ENCODE measurements around the gene TNFSF15.
A peak's percentile ranks its signal among the peaks of the same experiment; 100 is the strongest.

Gene TNFSF15

DNA sequence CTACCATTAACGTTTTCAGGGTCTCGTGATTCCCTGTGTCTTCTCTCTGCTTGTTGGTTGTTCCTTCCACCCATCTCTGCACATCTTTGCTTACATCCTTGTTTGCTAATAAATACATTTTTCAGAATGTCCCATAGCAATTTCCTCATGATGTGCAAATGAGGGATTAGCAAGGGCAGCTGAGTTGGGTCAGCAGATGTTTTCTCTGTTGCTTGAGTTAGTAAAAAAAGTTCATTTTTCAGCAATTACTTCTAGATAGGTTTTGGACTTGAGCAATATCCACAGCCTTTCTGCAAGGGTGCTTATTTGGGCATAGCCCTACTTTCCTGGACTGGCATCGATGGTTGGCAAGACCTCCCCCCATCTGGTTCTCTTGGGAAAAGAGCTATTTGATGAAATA is 4.8 kb upstream of the TNFSF15 start:
- Mint-ChIP-seq H3K4me1 (ENCODE audit: low read depth) (peaks cover 32% of the 10 kb centered on the region), H3K36me3 (peaks cover 7% of the 10 kb centered on the region), H3K27ac (no peak overlapping the region), H3K9me3 (ENCODE audit: low read depth) (no peaks in the 10 kb centered on the region), H3K4me3 (no peak overlapping the region), H3K27me3 (no peaks in the 10 kb centered on the region)

- H3K36me3 Mint-ChIP-seq = peaks cover 2% of the 10 kb centered on the region
- no peaks in the 10 kb centered on the region for H3K27me3 Mint-ChIP-seq
- H3K27ac Mint-ChIP-seq = no peak overlapping the region
- peaks cover 26% of the 10 kb centered on the region for H3K4me1 Mint-ChIP-seq (ENCODE audit: low read depth)
- no peaks in the 10 kb centered on the region for H3K9me3 Mint-ChIP-seq (ENCODE audit: low read depth)
- H3K4me3 Mint-ChIP-seq = peak overlapping the region; percentile 42
These were observed 674 bp upstream of the TNFSF15 start for GRCh38 chr9:114806526-114806900.

GRCh38 chr9:114804505-114804904 is 1.3 kb downstream of the TNFSF15 start:
- Mint-ChIP-seq H3K27ac (no peak overlapping the region), H3K4me1 (ENCODE audit: low read depth) (peaks cover 26% of the 10 kb centered on the region), H3K4me3 (no peak overlapping the region), H3K36me3 (peaks cover 2% of the 10 kb centered on the region), H3K27me3 (no peaks in the 10 kb centered on the region), H3K9me3 (ENCODE audit: low read depth) (no peaks in the 10 kb centered on the region)

GRCh38 chr9:114803479-114804265 is 2.2 kb downstream of the TNFSF15 start:
- no peak overlapping the region for H3K27ac Mint-ChIP-seq
- H3K4me1 Mint-ChIP-seq (ENCODE audit: low read depth) = peaks cover 26% of the 10 kb centered on the region
- peaks cover 2% of the 10 kb centered on the region for H3K36me3 Mint-ChIP-seq
- H3K9me3 Mint-ChIP-seq (ENCODE audit: low read depth) = no peaks in the 10 kb centered on the region
- H3K4me3 Mint-ChIP-seq = no peak overlapping the region
- H3K27me3 Mint-ChIP-seq = no peaks in the 10 kb centered on the region

GRCh38 chr9:114799925-114800324 is 5.9 kb downstream of the TNFSF15 start:
- Mint-ChIP-seq H3K27ac (no peak overlapping the region), H3K36me3 (no peaks in the 10 kb centered on the region), H3K27me3 (no peaks in the 10 kb centered on the region), H3K4me3 (no peak overlapping the region), H3K4me1 (ENCODE audit: low read depth) (no peaks in the 10 kb centered on the region), H3K9me3 (ENCODE audit: low read depth) (no peaks in the 10 kb centered on the region)

DNA sequence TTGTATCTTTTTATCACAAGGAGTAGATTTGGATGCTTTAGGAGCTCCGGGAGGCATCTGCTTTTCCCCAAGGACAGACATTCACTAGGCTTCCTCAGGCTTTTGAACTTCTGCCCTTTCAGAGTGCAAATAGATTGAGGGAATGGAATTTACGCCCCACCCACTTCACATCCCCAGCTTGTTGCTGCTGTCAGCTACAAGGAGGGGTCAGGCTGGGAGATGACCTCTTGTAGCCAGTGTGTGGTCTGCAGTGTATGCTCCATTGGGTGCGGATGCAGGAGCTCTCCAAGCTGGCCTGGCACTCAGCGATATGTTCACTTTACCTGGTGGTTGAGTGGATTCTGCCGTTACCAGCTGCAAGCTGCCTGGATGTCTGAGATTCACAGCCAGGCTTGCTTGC is 6.4 kb downstream of the TNFSF15 start:
- H3K27me3 Mint-ChIP-seq = no peaks in the 10 kb centered on the region
- H3K4me3 Mint-ChIP-seq = no peak overlapping the region
- no peak overlapping the region for H3K27ac Mint-ChIP-seq
- no peaks in the 10 kb centered on the region for H3K9me3 Mint-ChIP-seq (ENCODE audit: low read depth)
- no peaks in the 10 kb centered on the region for H3K4me1 Mint-ChIP-seq (ENCODE audit: low read depth)
- H3K36me3 Mint-ChIP-seq = no peaks in the 10 kb centered on the region

DNA sequence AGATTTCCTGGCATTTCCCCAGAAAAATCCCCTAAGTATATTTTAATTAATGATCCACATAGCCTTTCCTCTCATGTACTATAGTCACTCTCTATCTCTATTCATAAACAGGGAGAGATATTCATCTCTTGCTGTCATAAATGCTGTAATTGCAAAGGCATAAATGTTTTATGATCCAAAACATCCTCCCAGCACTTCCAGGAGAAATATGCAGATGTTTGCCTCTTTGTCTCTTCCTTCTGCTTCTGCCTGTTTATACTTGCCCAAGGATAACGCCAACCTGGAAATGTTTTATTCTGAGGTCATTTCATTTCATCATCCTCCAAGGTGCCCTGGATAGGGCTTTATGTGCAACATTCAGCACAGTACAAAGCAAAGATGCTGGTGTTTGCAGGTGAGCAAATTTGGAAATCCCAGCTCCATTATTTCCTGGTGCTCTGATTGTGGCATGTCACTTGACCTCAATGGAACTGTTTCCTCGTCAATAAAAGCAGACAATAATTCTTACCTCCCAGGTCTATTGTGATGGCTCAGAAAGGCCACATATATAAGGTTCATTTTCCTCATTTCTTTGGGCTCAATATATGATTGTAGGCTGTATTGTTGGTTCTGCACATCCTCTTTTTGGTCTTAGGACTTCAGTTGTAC is 6.9 kb downstream of the TNFSF15 start:
- H3K36me3 Mint-ChIP-seq = no peaks in the 10 kb centered on the region

GRCh38 chr9:114798101-114798500 is 7.7 kb downstream of the TNFSF15 start:
- no peaks in the 10 kb centered on the region for H3K27me3 Mint-ChIP-seq
- no peaks in the 10 kb centered on the region for H3K4me1 Mint-ChIP-seq (ENCODE audit: low read depth)
- no peak overlapping the region for H3K27ac Mint-ChIP-seq
- H3K4me3 Mint-ChIP-seq = no peak overlapping the region
- no peaks in the 10 kb centered on the region for H3K36me3 Mint-ChIP-seq
- no peaks in the 10 kb centered on the region for H3K9me3 Mint-ChIP-seq (ENCODE audit: low read depth)

More for the DNA sequence above, 6.9 kb downstream of the TNFSF15 start:
- Mint-ChIP-seq H3K9me3 (ENCODE audit: low read depth) (no peaks in the 10 kb centered on the region), H3K27me3 (no peaks in the 10 kb centered on the region), H3K4me3 (no peak overlapping the region), H3K4me1 (ENCODE audit: low read depth) (no peaks in the 10 kb centered on the region), H3K27ac (no peak overlapping the region)

- Mint-ChIP-seq H3K27me3 (no peaks in the 10 kb centered on the region), H3K4me1 (ENCODE audit: low read depth) (no peaks in the 10 kb centered on the region), H3K36me3 (no peaks in the 10 kb centered on the region), H3K27ac (no peak overlapping the region), H3K4me3 (no peak overlapping the region), H3K9me3 (ENCODE audit: low read depth) (no peaks in the 10 kb centered on the region)
These were observed 13.4 kb downstream of the TNFSF15 start for GRCh38 chr9:114792396-114792795.

DNA sequence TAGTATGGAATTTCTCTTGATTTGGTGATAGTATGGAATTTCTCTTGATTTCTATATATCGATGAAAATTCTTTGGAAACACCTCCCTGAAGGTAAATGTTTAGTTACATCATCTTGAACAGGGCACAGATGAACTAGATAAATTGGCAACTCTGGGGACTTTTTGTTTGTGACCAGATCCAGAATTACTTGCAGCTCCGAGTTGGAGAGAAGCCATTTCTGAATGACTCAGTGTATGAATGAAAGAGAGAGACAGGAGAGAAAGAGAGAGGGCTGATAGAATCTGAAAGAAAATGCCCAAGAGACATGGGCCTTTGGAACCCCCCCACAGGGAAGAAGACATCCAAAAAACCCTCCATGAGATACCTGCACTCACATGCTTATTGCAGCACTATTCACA is 14.1 kb downstream of the TNFSF15 start:
- no peaks in the 10 kb centered on the region for H3K27me3 Mint-ChIP-seq
- H3K9me3 Mint-ChIP-seq (ENCODE audit: low read depth) = no peaks in the 10 kb centered on the region
- no peaks in the 10 kb centered on the region for H3K4me1 Mint-ChIP-seq (ENCODE audit: low read depth)
- H3K27ac Mint-ChIP-seq = no peak overlapping the region
- H3K36me3 Mint-ChIP-seq = no peaks in the 10 kb centered on the region
- no peak overlapping the region for H3K4me3 Mint-ChIP-seq

GRCh38 chr9:114791312-114791711 is 14.5 kb downstream of the TNFSF15 start:
- H3K4me3 Mint-ChIP-seq = no peak overlapping the region
- H3K9me3 Mint-ChIP-seq (ENCODE audit: low read depth) = no peaks in the 10 kb centered on the region
- no peaks in the 10 kb centered on the region for H3K27me3 Mint-ChIP-seq
- no peaks in the 10 kb centered on the region for H3K4me1 Mint-ChIP-seq (ENCODE audit: low read depth)
- H3K36me3 Mint-ChIP-seq = no peaks in the 10 kb centered on the region
- H3K27ac Mint-ChIP-seq = no peak overlapping the region

DNA sequence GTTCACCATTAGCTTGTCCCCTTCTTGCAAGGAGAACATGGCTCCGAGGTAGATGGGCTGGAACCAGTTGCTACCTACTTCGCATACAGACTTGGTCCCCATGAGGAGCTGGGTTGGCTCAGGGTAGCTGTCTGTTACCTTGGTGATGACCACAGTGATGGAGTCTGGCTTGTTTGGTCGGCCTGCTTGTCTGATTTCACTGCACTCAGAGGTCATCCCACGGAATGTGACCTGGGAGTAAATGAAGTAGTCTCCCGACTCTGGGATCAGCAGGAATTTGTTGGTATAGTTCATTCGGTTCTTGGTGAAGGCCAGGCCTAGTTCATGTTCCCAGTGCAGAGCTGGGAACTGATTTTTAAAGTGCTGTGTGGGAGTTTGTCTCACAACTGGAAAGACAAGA is 15.3 kb downstream of the TNFSF15 start:
- Mint-ChIP-seq H3K4me3 (no peak overlapping the region), H3K36me3 (no peaks in the 10 kb centered on the region), H3K27ac (no peak overlapping the region), H3K27me3 (no peaks in the 10 kb centered on the region), H3K4me1 (ENCODE audit: low read depth) (no peaks in the 10 kb centered on the region), H3K9me3 (ENCODE audit: low read depth) (no peaks in the 10 kb centered on the region)

- H3K27ac Mint-ChIP-seq = no peak overlapping the region
- H3K9me3 Mint-ChIP-seq (ENCODE audit: low read depth) = no peaks in the 10 kb centered on the region
- H3K36me3 Mint-ChIP-seq = peaks cover 4% of the 10 kb centered on the region
- H3K27me3 Mint-ChIP-seq = no peaks in the 10 kb centered on the region
- H3K4me3 Mint-ChIP-seq = no peak overlapping the region
- no peaks in the 10 kb centered on the region for H3K4me1 Mint-ChIP-seq (ENCODE audit: low read depth)
These were observed 16.8 kb downstream of the TNFSF15 start for GRCh38 chr9:114789006-114789405.

- Mint-ChIP-seq H3K9me3 (ENCODE audit: low read depth) (no peaks in the 10 kb centered on the region), H3K27me3 (no peaks in the 10 kb centered on the region), H3K36me3 (peaks cover 4% of the 10 kb centered on the region), H3K27ac (no peak overlapping the region), H3K4me3 (no peak overlapping the region), H3K4me1 (ENCODE audit: low read depth) (no peaks in the 10 kb centered on the region)
These were observed 17.9 kb downstream of the TNFSF15 start for GRCh38 chr9:114787781-114788498.

- H3K27ac Mint-ChIP-seq = no peak overlapping the region
These were observed 18.6 kb downstream of the TNFSF15 start for GRCh38 chr9:114787214-114787613.

More at GRCh38 chr9:114787214-114787613, 18.6 kb downstream of the TNFSF15 start:
- Mint-ChIP-seq H3K36me3 (peaks cover 4% of the 10 kb centered on the region), H3K4me3 (no peak overlapping the region), H3K27me3 (no peaks in the 10 kb centered on the region), H3K4me1 (ENCODE audit: low read depth) (no peaks in the 10 kb centered on the region), H3K9me3 (ENCODE audit: low read depth) (no peaks in the 10 kb centered on the region)

All from activated naive CD8-positive, alpha-beta T cell (primary cell).